Iris pigment epithelial cell (primary cell): ENCODE results near the gene KCTD2.

Source experiments
- DNase-seq: peaks from one replicate; pipeline ENCODE4 v3.0.0-alpha.2; 2011; ENCODE audit warnings: low read depth

The KCTD2 gene

DNA sequence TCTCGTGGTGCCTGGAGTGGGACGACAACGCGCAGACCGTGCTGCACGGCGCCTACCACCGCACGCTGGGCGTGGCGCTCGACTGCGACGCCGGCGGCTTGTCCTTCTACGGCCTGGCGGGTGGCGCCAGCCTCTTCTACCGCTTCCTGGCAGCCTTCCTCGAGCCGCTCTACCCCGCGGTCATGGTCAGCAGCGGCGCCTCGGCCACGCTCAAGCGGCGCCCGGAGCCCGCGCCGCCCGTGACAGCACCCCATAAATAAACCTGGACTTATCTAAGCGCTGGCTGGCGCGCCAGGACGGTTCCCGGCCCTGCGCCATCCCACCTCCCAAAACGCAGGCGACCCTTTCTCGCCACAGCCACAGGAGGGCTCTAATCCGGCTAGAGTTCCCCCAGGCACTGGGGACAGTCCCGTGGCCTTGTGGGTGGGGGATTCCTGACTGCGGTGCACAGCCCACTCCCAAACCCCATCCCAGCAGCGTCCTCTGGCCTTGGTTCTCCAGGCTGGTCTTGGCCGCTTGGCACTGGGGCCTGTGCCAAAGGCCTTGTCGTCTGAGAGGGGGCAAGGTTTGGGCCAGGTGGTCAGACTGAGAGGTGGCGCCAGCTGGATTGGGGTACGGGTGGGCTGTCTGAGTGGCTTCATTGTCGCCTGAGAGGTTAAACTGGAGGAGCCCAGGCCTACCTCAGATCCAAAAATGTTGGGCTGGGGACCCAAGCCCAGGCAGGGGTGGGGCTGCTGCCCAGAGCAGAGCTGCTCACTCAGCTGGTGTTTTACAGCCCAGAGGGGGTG is 30.7 kb downstream of the KCTD2 start:
- peak; percentile 38 for DNase-seq

DNA sequence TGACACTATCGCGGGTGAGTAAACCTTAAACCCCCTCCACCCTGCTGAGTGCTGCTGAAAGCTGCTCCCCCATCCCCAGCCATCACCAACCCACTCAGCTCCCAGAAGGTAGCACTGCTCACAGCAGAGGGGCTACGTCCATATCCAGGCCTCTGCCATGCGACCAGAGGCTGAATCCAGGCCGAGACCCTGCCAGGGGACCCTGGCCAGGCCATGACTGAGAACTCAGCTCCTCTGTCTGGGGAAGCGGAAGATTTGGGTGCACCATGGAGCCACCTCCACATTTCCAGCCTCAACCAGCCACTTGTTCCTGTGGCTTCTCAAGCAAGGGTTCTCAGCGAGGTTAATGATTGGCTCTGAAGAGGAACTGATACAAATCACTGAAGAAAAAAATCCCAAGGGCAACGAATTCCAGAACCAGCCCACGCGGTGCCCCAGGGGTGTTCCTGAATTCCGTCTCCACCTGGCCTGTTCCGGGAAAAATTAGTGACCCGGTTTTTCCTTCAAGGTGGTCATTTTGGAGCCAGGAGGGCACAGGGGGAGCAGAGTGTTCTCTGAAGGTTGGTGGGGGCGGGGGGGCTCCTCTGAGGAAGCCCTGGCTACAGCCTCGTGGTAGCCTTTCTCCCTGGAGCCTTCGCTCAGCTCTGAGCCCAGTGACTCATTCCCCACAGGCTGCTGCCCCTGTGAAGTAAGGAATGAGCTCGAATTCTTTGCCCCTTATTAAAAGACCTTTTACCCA is 31.4 kb downstream of the KCTD2 start:
- DNase-seq = peak; percentile 81

DNA sequence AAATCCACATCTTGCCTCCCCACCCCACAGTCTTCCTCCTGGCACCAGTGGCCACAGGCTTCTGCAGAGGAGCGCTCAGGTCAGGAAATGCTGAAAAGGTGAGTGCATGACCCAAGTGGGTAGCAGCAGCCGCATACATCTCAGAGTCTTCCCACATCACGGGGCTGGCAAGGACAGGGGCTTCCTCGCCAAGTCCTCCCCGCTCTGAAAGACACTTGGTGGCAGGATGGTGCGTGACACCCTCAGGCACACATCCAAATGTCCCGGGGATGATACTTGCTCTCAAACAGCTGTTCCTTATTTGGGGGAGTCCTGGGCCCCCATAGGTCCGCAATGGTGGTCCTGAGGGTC is 32.0 kb downstream of the KCTD2 start:
- no peak for DNase-seq

DNA sequence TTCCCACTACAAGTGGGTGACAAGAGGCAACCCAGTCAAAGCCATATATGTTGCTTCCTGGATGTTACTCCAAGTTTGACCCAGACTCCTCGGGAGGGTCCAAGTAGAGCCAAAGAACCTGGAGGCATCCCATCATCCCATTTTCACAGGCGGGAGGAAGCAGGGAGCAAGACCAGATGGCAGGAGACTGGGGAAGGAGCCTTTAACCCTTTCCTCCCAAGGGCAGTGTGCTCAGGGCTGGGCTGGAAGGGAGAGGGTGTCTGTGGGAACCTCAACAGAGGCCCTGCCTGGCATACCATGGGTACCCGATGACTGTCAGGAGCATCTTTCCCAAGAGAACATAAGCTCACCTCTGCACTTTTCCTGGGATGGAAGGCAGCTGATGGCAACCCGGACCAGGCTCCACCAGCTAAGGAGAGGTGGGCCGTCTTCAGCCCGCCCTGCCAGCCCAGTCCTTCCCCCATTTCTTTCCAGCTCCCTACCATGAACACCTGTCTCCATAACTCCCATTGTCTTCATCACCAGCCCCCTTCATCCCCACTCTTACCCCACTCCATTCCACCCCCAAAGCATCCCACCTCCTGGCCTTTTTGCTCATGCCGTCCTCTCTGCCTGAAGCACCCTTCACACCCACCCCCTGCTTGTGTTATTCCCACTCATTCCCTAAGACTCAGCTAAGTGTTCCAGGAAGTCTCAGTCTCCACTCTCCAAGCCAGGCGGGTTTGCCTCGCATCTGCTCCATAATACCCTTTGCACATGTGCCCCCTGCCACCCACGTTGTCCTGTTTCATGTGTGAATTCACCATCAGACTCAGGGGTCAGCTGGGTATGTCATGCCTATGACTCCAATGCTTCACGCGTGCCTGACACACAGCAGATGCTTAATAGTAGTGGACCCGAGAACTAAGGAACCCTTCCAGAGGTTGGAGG is 34.9 kb downstream of the KCTD2 start:
- DNase-seq = no peak

DNA sequence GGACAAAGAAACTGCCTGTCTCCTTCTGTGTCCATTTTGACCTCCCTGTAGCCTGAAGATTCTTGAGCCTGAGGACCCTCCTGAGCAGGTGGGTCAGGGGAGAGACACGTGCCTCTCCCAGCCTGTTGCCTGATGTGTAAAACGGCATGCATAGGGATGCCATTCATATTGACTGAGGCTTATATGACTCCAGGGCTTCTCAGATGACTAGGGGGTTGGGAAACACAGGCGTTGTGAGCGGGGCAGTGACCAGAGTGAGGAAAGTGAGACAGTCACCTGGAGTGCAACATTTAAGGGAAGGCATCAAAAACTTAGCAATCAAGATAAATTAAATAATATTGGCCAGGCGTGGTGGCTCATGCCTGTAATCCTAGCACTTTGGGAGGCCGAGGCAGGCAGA is 35.7 kb downstream of the KCTD2 start:
- no peak for DNase-seq

DNA sequence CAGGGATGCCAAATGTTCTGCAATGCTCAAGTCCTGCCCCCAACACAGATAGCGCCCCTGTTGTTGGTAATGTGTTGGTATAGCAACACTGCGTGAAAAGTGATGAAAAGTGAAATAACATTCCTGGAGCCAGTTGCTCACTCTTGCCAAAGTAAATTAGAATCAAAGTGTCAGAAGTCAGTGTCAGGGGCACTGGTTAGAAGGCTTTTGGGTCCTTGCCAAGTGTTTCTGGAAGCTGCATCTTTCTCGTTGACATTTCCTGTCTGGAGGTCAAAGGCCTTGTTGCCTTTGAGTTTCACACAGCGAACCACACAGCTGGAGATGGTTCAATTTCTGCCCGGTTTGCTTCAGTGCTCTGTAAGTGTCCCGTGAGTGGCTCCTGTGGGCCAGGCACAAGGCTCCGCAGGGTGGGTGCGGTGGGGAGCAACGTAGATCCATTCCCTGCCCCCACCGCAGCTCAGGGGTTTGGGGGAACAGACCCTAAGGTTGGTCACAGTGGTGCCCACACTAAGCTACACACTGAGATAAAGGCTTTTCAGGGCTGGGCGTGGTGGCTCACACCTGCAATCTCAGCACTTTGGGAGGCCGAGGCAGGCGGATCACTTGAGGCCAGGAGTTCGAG is 37.1 kb downstream of the KCTD2 start:
- no peak for DNase-seq

DNA sequence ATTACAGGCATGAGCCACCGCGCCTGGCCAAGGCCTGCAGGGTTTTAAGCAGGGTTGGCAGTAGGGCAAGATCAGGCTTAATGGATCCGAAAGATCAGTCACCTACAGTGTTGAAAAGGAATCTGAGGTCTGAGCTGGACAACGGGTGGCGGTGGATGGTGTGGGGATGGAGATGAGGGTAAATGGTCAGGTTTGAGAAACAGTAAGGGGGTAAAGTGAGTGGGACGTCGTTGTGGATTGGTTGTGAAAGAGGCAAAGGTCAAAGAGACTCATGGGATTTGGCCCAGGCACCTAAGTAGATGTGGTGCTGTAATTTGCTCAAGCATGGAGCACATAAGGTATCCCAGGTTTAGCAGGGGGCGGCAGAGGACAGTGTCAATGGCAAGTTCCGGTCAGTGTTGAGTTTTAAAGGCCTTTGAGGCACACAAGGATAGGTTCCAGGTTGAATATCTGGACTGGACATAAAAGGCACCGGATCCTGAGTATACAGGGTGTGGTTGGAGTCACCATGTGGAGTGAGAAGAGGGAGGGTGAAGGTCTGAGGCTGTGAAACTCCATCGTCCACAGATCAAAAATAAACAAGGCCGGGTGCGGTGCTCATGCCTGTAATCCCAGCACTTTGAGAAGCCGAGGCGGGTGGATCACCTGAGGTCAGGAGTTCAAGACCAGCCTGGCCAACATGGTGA is 39.6 kb downstream of the KCTD2 start:
- DNase-seq = no peak

DNA sequence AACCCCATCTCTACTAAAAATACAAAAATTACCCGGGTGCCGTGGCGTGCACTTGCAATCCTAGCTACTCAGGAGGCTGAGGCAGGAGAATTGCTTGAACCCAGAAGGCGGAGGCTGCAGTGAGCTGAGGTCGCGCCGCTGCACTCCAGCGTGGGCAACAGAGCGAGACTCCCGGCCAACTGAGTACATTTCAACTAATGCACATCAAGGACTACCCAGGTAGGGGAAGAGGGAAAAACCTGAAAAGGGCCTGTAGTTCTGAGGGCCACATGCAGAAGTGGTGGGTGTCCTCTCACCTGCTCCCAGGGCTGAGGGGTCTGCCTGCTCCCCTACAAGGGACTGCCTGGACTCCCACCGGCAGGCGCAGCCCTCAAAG is 40.1 kb downstream of the KCTD2 start:
- DNase-seq = no peak

DNA sequence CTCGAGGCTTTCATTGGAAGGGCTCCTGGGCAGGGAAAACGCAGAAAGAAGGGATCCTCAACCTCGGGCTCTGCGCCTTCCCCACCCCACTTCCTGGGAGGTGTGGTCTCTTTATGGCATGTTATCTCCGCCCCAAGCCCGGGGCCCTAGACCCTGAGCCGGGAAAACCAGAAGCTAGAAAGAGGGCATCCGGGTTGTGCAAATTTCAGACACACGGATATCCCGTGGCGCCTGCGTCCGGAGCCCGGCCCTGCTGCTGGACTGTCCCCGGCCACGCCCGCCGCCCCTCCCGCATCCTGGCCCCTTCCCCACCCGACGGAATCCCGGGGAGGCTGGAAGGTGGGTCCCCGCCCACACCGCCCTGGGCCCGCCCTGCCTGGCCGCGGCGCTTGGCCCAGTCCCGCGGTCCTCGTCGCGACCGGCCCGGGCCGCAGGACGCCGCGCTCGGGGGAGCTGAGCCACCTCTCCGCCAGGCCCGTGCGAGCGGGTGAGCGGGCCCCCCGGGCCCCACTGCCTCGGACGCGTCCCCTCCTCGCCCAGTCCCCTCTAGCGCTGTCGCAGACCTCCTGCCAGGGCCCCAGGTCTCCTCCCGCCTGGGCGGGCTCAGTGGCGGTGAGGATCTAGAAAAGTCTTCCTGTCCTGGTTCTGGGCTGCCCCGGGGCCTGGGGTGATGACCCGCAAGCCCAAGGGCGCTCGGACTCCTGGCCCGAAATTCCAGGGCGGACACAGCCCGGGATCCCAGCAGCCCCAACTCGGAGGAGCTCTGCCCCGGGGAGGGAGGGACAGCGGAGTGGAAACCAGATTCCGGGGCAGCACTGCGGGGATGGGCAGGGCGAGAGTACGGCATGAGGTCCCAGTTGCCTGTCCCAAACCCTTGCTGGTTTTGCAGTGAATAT is 40.8 kb downstream of the KCTD2 start, which contains the start of gene SLC16A5:
Gene SLC16A5, plus strand, starts transcription at position 397 of the 896 bp plus-strand sequence. CDS start 5,683 bp downstream, outside the sequence.
- peak; percentile 81 for DNase-seq

DNA sequence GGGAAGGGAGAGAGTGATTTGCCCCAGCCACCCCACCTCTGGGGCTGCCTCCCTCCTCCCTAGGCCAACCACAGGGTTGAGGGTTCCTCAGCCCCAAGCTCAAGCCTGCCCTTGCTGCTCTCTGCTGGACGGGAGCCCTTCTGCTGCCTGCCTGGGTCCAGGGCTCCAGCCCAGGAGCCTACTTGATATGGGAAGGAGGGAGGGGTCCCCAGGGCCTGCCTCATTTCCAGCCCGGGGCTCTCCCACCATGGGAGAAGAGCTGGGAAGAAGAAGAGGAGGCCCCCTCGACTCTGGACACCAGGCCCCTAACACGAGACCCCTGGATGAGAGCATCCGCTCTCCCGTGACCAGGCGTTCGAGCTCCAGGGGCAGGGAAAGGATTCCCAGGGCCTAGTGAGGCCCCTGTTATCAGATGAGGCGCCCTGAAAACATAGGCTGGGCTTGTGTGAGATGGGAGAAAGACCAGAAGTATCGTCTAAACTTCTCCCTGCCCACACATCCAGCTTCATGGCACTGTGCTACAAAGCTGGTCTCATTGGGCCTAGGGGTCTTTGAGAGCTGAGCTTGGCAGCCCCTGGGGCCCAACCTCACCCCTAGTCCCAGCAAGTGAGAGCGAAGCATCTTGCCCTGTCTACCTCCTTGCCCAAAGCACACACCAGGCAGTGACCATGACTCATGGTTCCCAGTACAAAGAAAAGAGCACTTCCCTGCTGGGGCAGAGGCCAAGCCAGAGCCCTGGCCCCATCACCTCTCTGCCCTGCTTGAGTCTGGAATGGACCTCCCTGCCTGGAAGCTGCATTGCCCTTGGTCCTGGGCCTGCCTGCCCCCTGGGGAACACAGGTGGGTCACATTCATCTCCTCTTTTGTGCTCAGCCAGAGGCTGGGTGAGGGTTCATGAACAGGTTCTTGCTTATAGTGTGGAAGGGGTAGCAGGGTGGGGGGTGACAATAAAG is 41.7 kb downstream of the KCTD2 start:
- DNase-seq = no peak

DNA sequence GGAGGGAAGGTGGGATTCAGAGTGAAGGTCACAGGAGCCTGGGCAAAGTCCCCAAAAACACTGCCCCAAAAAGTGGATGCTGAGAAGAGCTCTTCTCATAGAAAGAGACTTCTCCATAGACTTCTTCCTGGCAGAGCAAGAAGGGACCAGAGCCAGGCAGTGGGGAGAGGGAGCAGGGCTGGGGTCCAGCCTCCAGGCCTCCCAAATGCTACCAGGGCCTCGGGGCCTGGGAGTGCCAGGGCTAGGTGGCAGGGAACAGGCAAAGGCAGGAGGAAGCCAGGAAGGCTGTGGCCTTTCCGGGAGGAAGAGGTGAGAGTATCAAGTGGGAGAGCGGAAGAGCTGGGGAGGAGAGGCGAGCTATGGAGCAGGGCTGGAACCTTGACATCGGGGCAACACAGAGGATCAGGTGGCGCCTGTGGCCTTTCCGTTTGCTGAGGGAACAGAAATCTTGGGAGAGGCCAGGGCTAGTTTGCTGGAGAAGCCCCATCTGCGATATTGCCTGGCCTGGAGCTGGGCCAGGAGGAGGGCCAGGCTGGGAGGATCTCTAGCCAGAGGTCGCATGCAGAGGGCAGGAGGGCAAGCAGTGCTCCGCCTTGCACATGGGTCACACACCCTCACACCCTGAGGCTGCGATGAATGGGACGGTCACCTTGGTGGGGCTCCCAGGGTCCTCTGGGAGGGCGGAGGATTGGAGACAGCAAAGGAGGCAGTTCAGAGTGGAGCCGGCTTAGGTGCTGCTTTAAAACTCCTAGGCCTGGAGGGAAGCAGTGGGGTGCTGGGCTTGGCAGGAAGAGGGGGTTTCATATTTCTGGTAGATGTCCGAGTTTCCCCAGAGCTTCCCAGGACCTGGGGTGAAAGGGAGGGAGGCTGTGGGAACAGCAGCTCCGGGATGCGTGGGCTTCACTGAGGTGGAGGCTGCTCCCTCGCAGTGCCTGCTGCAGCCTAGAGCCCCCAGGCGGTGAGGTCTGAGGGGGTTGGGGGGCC is 44.1 kb downstream of the KCTD2 start:
- no peak for DNase-seq

DNA sequence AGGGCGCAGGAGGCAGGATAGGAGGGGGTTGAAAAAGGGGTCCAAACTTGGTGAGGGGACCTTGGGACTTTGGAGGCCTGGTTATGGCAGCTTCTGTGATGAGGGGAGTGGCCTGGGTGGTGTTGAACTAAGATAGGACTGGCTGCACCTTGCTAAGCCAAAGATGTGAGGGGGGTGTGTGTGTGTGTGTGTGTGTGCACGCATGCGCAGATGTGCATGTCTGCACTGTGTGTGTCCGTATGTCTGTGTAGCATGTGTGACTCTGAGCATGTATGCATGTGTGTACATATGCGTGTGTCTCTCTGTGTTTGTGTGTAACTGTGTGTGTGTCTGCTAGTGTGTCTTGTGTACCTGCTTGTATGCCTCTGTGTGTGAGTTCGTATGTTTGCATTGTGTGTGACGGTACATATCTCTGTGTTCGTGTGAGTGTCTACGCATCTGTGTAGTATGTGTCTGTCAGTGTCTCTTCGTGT is 44.9 kb downstream of the KCTD2 start:
- DNase-seq = no peak

DNA sequence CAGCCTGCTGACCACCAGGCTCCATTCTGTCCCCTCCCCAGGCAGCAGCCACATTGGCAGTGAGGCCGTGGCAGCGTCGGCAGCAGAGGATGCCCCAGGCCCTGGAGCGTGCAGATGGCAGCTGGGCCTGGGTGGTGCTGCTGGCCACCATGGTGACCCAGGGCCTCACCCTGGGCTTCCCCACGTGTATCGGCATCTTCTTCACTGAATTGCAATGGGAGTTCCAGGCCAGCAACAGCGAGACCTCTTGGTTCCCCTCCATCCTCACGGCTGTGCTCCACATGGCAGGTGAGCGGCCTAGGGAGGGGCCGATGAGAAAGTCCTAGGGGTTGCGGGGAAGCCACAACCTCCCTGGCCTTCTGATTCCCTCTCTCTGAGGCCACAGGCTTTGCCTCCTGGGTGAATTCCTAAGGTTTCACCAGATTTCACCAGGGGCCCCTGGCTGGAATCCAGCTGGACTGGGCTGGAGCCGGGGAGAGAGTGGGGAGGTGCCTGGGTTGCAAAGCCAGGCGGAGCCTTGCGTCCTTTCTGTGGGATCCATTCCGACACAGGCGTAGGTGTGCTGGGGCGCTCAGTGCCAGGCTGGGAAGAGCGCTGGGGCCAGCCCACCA is 46.6 kb downstream of the KCTD2 start:
- no peak for DNase-seq

DNA sequence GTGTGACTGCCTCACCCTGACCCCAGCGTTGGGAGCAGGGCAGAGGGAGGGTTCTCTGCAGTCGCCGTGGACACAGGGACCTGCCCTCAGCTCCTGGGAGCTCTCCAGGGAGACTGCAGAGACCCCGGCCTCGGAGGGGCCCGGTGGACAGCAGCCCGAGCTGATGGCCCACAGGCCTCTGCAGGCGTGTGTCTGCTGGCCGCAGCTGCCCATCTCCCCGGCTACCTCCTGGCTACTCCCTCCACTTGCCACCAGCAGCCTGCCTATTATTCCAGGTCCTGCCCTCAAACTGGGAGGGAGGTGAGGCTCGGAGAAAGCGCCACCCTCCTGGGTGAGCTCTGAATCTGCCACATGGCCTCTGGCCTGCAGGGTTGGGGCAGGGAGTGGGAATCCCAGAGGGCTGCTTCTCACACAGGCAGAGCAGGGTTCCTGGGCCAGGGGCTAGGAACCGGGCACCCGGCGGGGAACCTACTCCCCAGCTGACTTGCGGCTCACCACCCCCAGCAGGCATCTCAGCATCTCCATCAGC is 47.9 kb downstream of the KCTD2 start:
- DNase-seq = no peak

DNA sequence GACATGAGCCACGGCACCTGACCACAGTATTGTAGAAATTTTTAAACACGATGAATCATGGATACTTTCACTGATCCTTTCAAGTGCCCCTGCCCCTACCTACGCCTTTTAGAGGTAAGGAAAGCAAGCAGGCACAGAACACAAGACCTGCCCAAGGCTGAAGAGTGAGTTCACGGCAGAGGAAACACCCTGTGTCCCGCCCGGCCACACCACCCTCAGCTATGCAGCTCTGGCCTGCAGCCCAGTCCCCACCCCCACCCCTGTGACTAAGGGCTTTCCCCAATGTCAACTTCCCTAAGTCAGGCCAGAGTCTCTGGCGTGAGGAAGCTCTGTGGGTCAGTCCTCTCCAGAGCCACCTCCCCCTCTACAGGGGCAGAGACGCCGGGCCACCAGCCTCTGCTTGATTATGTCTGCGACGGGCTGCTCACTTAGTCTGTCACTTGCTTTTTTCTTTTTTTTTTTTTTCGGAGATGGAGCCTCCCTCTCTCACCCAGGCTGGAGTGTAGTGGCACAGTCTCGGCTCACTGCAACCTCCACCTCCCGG is 49.1 kb downstream of the KCTD2 start:
- DNase-seq = peak; percentile 77

DNA sequence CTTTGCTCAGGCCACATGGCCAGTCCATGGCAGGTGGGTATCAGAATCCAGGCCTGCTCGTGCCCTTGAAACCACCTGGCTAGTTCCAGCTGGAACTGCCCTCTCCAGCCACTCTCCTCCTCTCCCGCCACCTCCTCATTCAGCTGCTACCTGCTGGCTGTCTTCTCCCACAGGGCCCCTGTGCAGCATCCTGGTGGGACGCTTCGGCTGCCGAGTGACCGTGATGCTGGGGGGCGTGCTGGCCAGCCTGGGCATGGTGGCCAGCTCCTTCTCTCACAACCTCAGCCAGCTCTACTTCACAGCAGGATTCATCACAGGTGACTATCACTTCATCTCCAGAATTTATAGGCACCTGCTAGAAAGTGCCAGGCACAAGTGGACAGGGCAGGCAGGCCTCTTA is 50.8 kb downstream of the KCTD2 start:
- no peak for DNase-seq

DNA sequence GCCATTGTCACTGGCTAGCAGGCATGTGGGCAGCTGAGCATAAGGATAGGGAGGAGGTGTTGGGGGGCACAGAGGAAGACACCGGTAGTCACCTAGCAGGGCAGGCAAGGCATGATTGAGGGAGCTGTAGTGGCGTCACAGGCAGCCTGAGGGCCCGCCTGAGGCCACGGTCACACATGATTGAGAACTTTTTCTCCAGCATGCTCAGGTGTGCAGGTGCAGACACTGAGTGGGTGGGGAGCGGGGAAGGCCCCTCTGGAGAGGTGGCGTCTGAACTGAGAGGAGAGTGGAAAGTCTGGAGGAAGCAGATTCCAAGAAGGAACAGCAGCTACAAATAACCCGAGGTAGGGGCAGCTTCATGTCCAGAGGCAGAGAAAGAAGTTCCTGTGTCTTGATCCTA is 51.8 kb downstream of the KCTD2 start:
- DNase-seq = no peak
